B cell (primary cell): Measurements from ENCODE around the gene ARRDC5.

Source experiments
- EZH2 ChIP-seq: IDR thresholded peaks from 2 replicates; pipeline ENCODE4 v1.6.1; 2012; ENCODE audit warnings: borderline replicate concordance, low read depth, mild to moderate bottlenecking, moderate library complexity, low read length; ENCODE audit not compliant: insufficient read depth, poor library complexity, severe bottlenecking
- TF ChIP-seq, protein P1 (sequence below): fragments of 200-600 bp; IDR thresholded peaks from one replicate; pipeline ENCODE4 v1.8.0; 2022; ENCODE audit warnings: antibody characterized with exemption, mild to moderate bottlenecking

DNA sequence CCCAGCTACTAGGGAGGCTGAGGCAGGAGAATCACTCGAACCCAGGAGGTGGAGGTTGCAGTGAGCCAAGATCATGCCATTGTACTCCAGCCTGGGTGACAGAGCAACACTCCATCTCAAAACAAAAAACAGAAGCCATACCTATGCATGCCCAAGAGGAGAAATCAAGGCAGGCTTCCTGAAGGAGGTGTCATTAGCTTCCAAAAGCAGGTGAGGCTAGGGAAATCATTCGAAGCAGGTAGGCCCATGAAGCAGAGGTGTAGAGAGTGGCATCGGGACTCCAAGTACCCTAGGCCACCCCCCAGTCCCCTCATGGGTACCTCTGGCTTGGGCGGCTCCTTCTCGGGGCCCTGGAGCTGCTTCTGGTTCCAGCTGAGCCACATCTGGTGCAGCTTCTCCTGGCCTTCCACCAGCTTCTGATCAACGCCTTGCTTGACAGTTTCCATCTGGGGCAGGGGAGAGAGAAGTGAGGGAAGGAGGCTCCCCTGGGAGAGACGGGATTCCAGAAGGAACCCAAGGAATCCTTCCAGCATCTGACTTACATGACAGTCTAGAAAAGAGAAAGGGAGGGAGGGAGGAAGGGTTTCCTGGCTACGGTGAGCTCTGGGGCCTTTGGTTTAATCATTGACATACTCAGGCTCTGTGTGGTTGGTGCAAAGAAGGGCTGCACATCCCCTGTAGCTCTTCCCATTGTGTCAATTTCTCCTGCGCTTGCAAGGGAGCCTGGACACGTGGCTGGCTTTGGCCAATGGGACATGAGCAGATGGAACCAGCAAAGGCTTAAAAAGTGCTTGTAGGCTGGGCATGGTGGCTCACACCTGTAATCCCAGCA is 58.1 kb downstream of the ARRDC5 start:
- TF ChIP-seq, protein P1, sequence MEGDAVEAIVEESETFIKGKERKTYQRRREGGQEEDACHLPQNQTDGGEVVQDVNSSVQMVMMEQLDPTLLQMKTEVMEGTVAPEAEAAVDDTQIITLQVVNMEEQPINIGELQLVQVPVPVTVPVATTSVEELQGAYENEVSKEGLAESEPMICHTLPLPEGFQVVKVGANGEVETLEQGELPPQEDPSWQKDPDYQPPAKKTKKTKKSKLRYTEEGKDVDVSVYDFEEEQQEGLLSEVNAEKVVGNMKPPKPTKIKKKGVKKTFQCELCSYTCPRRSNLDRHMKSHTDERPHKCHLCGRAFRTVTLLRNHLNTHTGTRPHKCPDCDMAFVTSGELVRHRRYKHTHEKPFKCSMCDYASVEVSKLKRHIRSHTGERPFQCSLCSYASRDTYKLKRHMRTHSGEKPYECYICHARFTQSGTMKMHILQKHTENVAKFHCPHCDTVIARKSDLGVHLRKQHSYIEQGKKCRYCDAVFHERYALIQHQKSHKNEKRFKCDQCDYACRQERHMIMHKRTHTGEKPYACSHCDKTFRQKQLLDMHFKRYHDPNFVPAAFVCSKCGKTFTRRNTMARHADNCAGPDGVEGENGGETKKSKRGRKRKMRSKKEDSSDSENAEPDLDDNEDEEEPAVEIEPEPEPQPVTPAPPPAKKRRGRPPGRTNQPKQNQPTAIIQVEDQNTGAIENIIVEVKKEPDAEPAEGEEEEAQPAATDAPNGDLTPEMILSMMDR = no peak
- no peak for TF ChIP-seq EZH2
